ENCODE measurements around the gene PUS7L.

DNA sequence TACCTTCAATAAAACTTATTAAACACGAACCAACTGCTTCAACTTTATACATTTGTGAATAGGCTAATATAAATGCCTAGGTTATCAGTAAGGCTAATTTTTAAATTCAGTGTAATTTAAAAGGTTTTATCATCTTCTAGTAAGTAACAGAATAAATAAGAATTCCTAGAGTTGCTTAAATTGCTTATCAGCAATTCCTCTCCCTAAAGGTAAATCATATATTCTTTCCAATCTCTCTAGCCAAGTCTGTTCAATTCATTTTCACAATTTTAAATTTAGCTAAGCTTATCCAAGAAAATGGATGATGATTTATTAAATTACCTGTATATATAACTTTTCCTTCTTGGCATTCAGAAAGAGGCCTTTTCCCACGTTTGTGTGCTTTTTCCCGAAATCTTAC lies 4.6 kb downstream of the PUS7L start:
- TF ChIP-seq CTCF (IDR thresholded peaks at IDR 0.05; ENCODE audit: poor library complexity) (no peak), EZH2 (IDR thresholded peaks at IDR 0.05; ENCODE audit: borderline replicate concordance) (no peak)

Data from hepatocyte (in vitro differentiated cells).